ENCODE results near the gene RBM20. TPM values are rescaled to one million over a fixed set of nuclear protein-coding genes. Genes with fewer than 3 reads are reported as not detected.

RBM20 gene
- polyA plus RNA-seq, 1 donor from 2014 or later, result not detected

- Mint-ChIP-seq H3K4me1 (peaks cover 8 to 29% (median 20%) of the 10 kb centered on the region in 3 donors), H3K4me3 (no peak overlapping the region), H3K27me3 (no peaks in the 10 kb centered on the region), H3K27ac (no peak overlapping the region), H3K9me3 (no peaks in the 10 kb centered on the region), H3K36me3 (no peaks in the 10 kb centered on the region)
Measured at GRCh38 chr10:110833941-110834628, 189.9 kb downstream of the RBM20 start.

DNA sequence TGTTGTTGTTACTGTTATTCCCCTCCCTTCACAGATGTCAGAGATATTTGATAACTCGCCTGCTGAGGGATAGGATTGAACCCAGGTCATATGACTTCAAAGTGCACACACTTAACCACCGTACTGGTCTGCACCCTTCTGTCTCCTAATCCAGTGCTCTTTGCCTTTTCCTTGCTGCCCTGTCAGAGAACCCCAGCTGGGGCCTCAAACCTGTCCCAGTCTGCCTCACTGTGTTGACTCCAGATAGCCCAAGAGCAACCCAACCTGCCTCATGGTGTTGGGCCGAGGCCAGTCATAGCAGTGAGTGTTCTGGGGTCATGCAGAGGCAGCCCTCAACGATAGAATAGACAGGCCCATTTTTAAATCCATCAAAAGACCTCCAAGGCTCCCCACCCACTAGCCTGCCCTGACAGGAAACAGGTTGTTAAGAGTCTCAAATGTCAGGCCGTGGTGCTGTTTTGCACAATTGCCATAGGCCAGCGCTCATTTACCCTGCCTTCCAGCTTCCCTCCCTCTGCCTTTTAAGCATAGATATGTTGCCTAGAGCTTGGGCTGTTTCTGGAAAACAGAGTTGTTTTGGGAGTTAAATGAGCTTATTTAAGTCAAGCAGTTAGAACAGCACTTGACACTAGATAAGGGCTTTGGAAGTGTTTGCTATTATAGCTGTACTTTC lies 190.6 kb downstream of the RBM20 start:
- no peak overlapping the region for H3K4me3 Mint-ChIP-seq
- no peaks in the 10 kb centered on the region for H3K36me3 Mint-ChIP-seq
- peaks cover 8 to 27% (median 20%) of the 10 kb centered on the region in 3 donors for H3K4me1 Mint-ChIP-seq
- no peaks in the 10 kb centered on the region for H3K9me3 Mint-ChIP-seq
- no peak overlapping the region for H3K27ac Mint-ChIP-seq
- H3K27me3 Mint-ChIP-seq, result no peaks in the 10 kb centered on the region

GRCh38 chr10:110835841-110836240 lies 191.7 kb downstream of the RBM20 start:
- Mint-ChIP-seq H3K27ac (no peak overlapping the region), H3K4me3 (peak overlapping the region in 1 of 4 donors; percentile 55), H3K27me3 (no peaks in the 10 kb centered on the region), H3K4me1 (peaks cover 4 to 21% (median 14%) of the 10 kb centered on the region in 3 donors), H3K36me3 (no peaks in the 10 kb centered on the region), H3K9me3 (no peaks in the 10 kb centered on the region)

GRCh38 chr10:110836706-110837105 lies 192.6 kb downstream of the RBM20 start:
- Mint-ChIP-seq H3K4me3 (no peak overlapping the region), H3K27ac (no peak overlapping the region), H3K9me3 (no peaks in the 10 kb centered on the region), H3K4me1 (peaks cover 8 to 28% (median 22%) of the 10 kb centered on the region in 3 donors), H3K36me3 (no peaks in the 10 kb centered on the region), H3K27me3 (no peaks in the 10 kb centered on the region)

- no peaks in the 10 kb centered on the region for H3K36me3 Mint-ChIP-seq
- no peaks in the 10 kb centered on the region for H3K27me3 Mint-ChIP-seq
- peak overlapping the region in 1 of 3 donors; percentile 59 for H3K27ac Mint-ChIP-seq
- no peak overlapping the region for H3K4me3 Mint-ChIP-seq
- peaks cover 16 to 37% (median 31%) of the 10 kb centered on the region in 3 donors for H3K4me1 Mint-ChIP-seq
- H3K9me3 Mint-ChIP-seq, result no peaks in the 10 kb centered on the region
Measured at GRCh38 chr10:110837418-110838171, 193.5 kb downstream of the RBM20 start.

DNA sequence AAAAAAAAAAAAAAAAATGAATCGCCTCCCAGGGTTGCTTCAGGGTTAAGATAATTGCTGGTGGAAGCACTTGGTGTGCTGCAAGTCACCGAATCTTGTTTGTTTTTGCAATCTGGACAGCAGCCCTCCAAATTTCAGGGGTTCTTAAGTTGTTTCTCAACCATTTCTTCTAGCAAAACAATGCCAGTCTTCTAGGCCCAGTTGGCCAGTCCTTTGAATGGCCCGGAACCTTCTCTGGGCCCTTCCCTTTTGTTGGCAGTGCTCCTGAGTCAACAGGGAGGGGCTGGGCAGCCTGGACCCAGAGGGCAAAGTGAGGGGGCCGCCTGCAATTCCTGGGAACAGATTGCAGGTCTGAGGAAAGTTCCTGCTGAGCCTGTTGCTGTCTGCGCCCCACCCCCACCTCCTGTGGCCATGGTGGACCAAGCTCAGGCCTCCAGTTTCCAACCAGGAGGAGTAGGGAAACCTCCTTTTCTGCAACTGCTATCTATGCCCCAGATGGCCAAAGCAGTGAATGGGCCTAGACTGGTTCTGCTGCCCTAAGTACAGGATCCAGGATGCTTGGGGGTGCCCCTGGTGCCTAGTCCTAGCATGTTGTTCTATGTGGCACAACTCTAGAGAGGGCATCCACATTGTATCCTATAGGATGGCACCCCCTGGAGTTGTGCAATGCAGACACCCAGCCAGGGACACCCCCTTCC lies 196.2 kb downstream of the RBM20 start:
- Mint-ChIP-seq H3K4me1 (peaks cover 40 to 53% (median 47%) of the 10 kb centered on the region in 3 donors), H3K4me3 (no peak overlapping the region), H3K27ac (peak overlapping the region in 2 of 3 donors; percentile 86 to 95), H3K27me3 (no peaks in the 10 kb centered on the region), H3K9me3 (peaks cover 0 to 2% (median 0%) of the 10 kb centered on the region in 3 donors), H3K36me3 (peaks cover 2% of the 10 kb centered on the region)

- Mint-ChIP-seq H3K36me3 (peaks cover 2% of the 10 kb centered on the region), H3K27ac (peak overlapping the region; percentile 86 to 99 (median 95)), H3K27me3 (no peaks in the 10 kb centered on the region), H3K4me3 (peak overlapping the region in 3 of 4 donors; percentile 24 to 93 (median 49)), H3K9me3 (peaks cover 0 to 2% (median 0%) of the 10 kb centered on the region in 3 donors), H3K4me1 (peaks cover 46 to 55% (median 53%) of the 10 kb centered on the region in 3 donors)
Measured at GRCh38 chr10:110840923-110841428, 196.8 kb downstream of the RBM20 start.

- Mint-ChIP-seq H3K4me3 (peak overlapping the region; percentile 49 to 93 (median 73)), H3K27ac (peak overlapping the region; percentile 86 to 99 (median 95)), H3K27me3 (no peaks in the 10 kb centered on the region), H3K9me3 (peaks cover 0 to 2% (median 0%) of the 10 kb centered on the region in 3 donors), H3K4me1 (peaks cover 49 to 60% (median 53%) of the 10 kb centered on the region in 3 donors), H3K36me3 (peaks cover 2% of the 10 kb centered on the region)
Measured at GRCh38 chr10:110841767-110842267, 197.7 kb downstream of the RBM20 start.

GRCh38 chr10:110842326-110842904 lies 198.3 kb downstream of the RBM20 start:
- H3K27ac Mint-ChIP-seq, result peak overlapping the region; percentile 86 to 99 (median 95)
- peaks cover 0 to 2% (median 0%) of the 10 kb centered on the region in 3 donors for H3K9me3 Mint-ChIP-seq
- no peaks in the 10 kb centered on the region for H3K27me3 Mint-ChIP-seq
- peaks cover 2% of the 10 kb centered on the region for H3K36me3 Mint-ChIP-seq
- H3K4me1 Mint-ChIP-seq, result peaks cover 53 to 64% (median 54%) of the 10 kb centered on the region in 3 donors
- H3K4me3 Mint-ChIP-seq, result peak overlapping the region; percentile 49 to 93 (median 73)

DNA sequence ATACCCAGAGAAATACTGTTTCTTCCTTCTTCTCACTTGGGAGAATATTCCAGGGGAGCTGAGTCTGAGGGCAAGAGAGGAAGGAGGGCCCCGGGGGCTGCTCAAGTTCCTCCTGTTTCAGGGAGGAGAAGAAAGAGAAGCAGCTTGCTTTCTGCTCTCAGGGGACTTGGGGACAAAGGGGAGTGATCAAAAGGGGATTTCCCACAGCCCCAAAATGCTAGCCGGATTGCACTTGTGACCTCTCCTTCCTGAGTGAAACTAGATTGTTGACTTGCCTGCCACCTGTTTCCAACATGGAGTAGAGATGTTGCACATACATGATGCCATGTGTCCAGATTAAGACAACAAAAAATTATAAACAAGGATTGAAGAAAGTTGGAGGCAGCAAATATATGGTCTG lies 198.9 kb downstream of the RBM20 start:
- Mint-ChIP-seq H3K27ac (peak overlapping the region; percentile 86 to 99 (median 95)), H3K27me3 (no peaks in the 10 kb centered on the region), H3K4me3 (peak overlapping the region; percentile 49 to 93 (median 73)), H3K36me3 (peaks cover 2% of the 10 kb centered on the region), H3K9me3 (peaks cover 0 to 2% (median 0%) of the 10 kb centered on the region in 3 donors), H3K4me1 (peaks cover 50 to 66% (median 59%) of the 10 kb centered on the region in 3 donors)

GRCh38 chr10:110843796-110844616 lies 199.9 kb downstream of the RBM20 start:
- H3K27ac Mint-ChIP-seq, result peak overlapping the region; percentile 86 to 99 (median 95)
- H3K4me1 Mint-ChIP-seq, result peaks cover 55 to 72% (median 62%) of the 10 kb centered on the region in 3 donors
- peaks cover 0 to 3% (median 2%) of the 10 kb centered on the region in 3 donors for H3K9me3 Mint-ChIP-seq
- H3K27me3 Mint-ChIP-seq, result no peaks in the 10 kb centered on the region
- H3K4me3 Mint-ChIP-seq, result peak overlapping the region in 2 of 4 donors; percentile 75 to 93
- H3K36me3 Mint-ChIP-seq, result peaks cover 2% of the 10 kb centered on the region

- peaks cover 4% of the 10 kb centered on the region for H3K36me3 Mint-ChIP-seq
- peaks cover 0 to 3% (median 2%) of the 10 kb centered on the region in 3 donors for H3K9me3 Mint-ChIP-seq
- peak overlapping the region in 2 of 4 donors; percentile 28 to 56 for H3K4me3 Mint-ChIP-seq
- peak overlapping the region in 2 of 3 donors; percentile 86 to 95 for H3K27ac Mint-ChIP-seq
- H3K4me1 Mint-ChIP-seq, result peaks cover 59 to 73% (median 62%) of the 10 kb centered on the region in 3 donors
- no peaks in the 10 kb centered on the region for H3K27me3 Mint-ChIP-seq
Measured at GRCh38 chr10:110844617-110844881, 200.4 kb downstream of the RBM20 start.

- Mint-ChIP-seq H3K27me3 (no peaks in the 10 kb centered on the region), H3K4me3 (peak overlapping the region in 2 of 4 donors; percentile 49 to 56), H3K27ac (peak overlapping the region; percentile 59 to 95 (median 86)), H3K4me1 (peaks cover 59 to 75% (median 62%) of the 10 kb centered on the region in 3 donors), H3K9me3 (peaks cover 0 to 3% (median 2%) of the 10 kb centered on the region in 3 donors), H3K36me3 (peaks cover 4% of the 10 kb centered on the region)
Measured at GRCh38 chr10:110845192-110845755, 201.1 kb downstream of the RBM20 start.

Data from IgD-negative memory B cell (primary cell).